SK-N-SH (cell line): Measurements from ENCODE around the gene PHF23. TPM values are rescaled to one million over a fixed set of nuclear protein-coding genes. Genes with fewer than 3 reads are reported as not detected.

ENCODE experiments used
- CTCF ChIA-PET: fragments of 300-600, 350-600 bp; formaldehyde crosslinking; extraction: SDS; loops from one replicate; lab custom pipeline; 2021; lab: Yijun Ruan, JAX
- POLR2A ChIA-PET: fragments of 350-600 bp; sonication (Branson Sonifier 250); formaldehyde crosslinking; extraction: SDS; loops from one replicate; lab custom pipeline; 2020; ENCODE audit warnings: antibody characterized with exemption, inconsistent platforms; lab: Yijun Ruan, JAX
- DNase-seq: peaks from one replicate; pipeline ENCODE4 v3.0.0; 2012
- H2AFZ ChIP-seq: fragments of 200-600 bp; sonication (generic); 2 replicates; pipeline ENCODE4 v1.8.1; 2016; ENCODE audit warnings: antibody characterized with exemption, mild to moderate bottlenecking, low read depth
- H3F3A ChIP-seq: fragments of 200-600 bp; sonication (generic); replicated peaks from 2 replicates; pipeline ENCODE3; 2016; ENCODE audit warnings: antibody characterized with exemption, mild to moderate bottlenecking; ENCODE audit not compliant: insufficient read depth
- H3K27ac ChIP-seq, 2 experiments: fragments of 200-500 bp in 1 of 2; fragments of 200-600 bp in 1 of 2; sonication (Bioruptor generic) in 1 of 2; sonication (generic), shearing (Covaris generic) in 1 of 2; 2 replicates each; pipeline versions ENCODE4 v1.5.1 to v1.6.1; 2014 to 2016; ENCODE audit warnings: low read depth in 2 of 2, inconsistent platforms in 1 of 2, low read length in 1 of 2, mild to moderate bottlenecking in 1 of 2, mixed read lengths in 1 of 2
- H3K27me3 ChIP-seq: fragments of 200-600 bp; sonication (generic), shearing (Covaris generic); 2 replicates; pipeline ENCODE4 v1.6.1; 2016; ENCODE audit warnings: mixed run types; ENCODE audit not compliant: insufficient read depth
- H3K36me3 ChIP-seq, 2 experiments: fragments of 200-500 bp in 1 of 2; fragments of 200-600 bp in 1 of 2; sonication (Bioruptor generic) in 1 of 2; sonication (generic) in 1 of 2; replicated peaks in 1 of 2; 2 replicates each; pipeline versions ENCODE3 to v1.5.1; 2014 to 2016; ENCODE audit warnings: low read length in 1 of 2, mild to moderate bottlenecking in 1 of 2; ENCODE audit not compliant: insufficient read depth in 2 of 2, control insufficient read depth in 1 of 2
- H3K4me1 ChIP-seq, 2 experiments: fragments of 200-500 bp in 1 of 2; fragments of 200-600 bp in 1 of 2; sonication (Bioruptor generic) in 1 of 2; sonication (generic), shearing (Covaris generic) in 1 of 2; 2 replicates each; pipeline versions ENCODE4 v1.5.1 to v1.6.1; 2014 to 2016; ENCODE audit warnings: low read depth in 1 of 2, low read length in 1 of 2, mixed run types in 1 of 2; ENCODE audit not compliant: insufficient read depth in 2 of 2, control insufficient read depth in 1 of 2
- H3K4me2 ChIP-seq: fragments of 200-600 bp; sonication (generic), shearing (Covaris generic); 2 replicates; pipeline ENCODE4 v1.6.1; 2017; ENCODE audit warnings: mixed run types
- H3K4me3 ChIP-seq, 2 experiments: fragments of 200-500 bp in 1 of 2; fragments of 200-600 bp in 1 of 2; sonication (Bioruptor generic) in 1 of 2; sonication (generic), shearing (Covaris generic) in 1 of 2; 2 replicates each; pipeline versions ENCODE4 v1.5.1 to v1.8.1; 2014 to 2016; ENCODE audit warnings: low read depth in 2 of 2, inconsistent platforms in 1 of 2, low read length in 1 of 2, mild to moderate bottlenecking in 1 of 2, mixed read lengths in 1 of 2, moderate library complexity in 1 of 2
- H3K79me2 ChIP-seq: fragments of 200-600 bp; sonication (generic); 2 replicates; pipeline ENCODE4 v1.8.1; 2017; ENCODE audit warnings: mild to moderate bottlenecking; ENCODE audit not compliant: insufficient read depth
- H3K9ac ChIP-seq: fragments of 200-600 bp; sonication (generic); 2 replicates; pipeline ENCODE4 v1.6.1; 2017; ENCODE audit warnings: mixed run types
- H3K9me2 ChIP-seq: fragments of 200-600 bp; sonication (generic); 2 replicates; pipeline ENCODE4 v1.6.1; 2017; ENCODE audit warnings: mixed run types
- H3K9me3 ChIP-seq: fragments of 200-600 bp; sonication (generic); 2 replicates; pipeline ENCODE4 v1.6.1; 2017; ENCODE audit warnings: mixed run types, mild to moderate bottlenecking, moderate library complexity
- H4K20me1 ChIP-seq: fragments of 200-600 bp; sonication (generic); 2 replicates; pipeline ENCODE4 v1.6.1; 2017; ENCODE audit warnings: mild to moderate bottlenecking, mixed run types; ENCODE audit not compliant: insufficient read depth
- ELF1 ChIP-seq: IDR thresholded peaks from 2 replicates; pipeline ENCODE4 v1.4.0; 2012
- EZH2phosphoT487 ChIP-seq: fragments of 200-600 bp; sonication (generic); IDR thresholded peaks from 2 replicates; pipeline ENCODE4 v1.6.1; 2017; ENCODE audit warnings: low read depth, mixed run types, mild to moderate bottlenecking, antibody characterized with exemption, moderate library complexity, borderline replicate concordance
- FOSL2 ChIP-seq: IDR thresholded peaks from 2 replicates; pipeline ENCODE4 v1.4.0; 2012; ENCODE audit warnings: low read depth, mild to moderate bottlenecking, moderate library complexity, borderline replicate concordance
- GABPA ChIP-seq: IDR thresholded peaks from 2 replicates; pipeline ENCODE4 v1.4.0; 2012; ENCODE audit warnings: low read depth, mild to moderate bottlenecking
- IRF3 ChIP-seq: fragments of 150-350 bp; IDR thresholded peaks from 2 replicates; pipeline ENCODE4 v1.6.1; 2016; ENCODE audit warnings: mild to moderate bottlenecking, low read depth, low read length
- JUND ChIP-seq: IDR thresholded peaks from 2 replicates; pipeline ENCODE4 v1.4.0; 2012
- MEF2A ChIP-seq: IDR thresholded peaks from 2 replicates; pipeline ENCODE4 v1.4.0; 2012; ENCODE audit warnings: low read depth, borderline replicate concordance
- MXI1 ChIP-seq: IDR thresholded peaks from 2 replicates; pipeline ENCODE4 v1.6.1; 2012; ENCODE audit warnings: mild to moderate bottlenecking, low read depth, low read length, improper control_type of control experiment
- NFIC ChIP-seq: IDR thresholded peaks from 2 replicates; pipeline ENCODE4 v1.4.0; 2012; ENCODE audit warnings: borderline replicate concordance
- POLR2AphosphoS5 ChIP-seq: IDR thresholded peaks from 2 replicates; pipeline ENCODE4 v1.6.1; 2012; ENCODE audit warnings: low read depth, low read length
- RCOR1 ChIP-seq: fragments of 150-350 bp; IDR thresholded peaks from 2 replicates; pipeline ENCODE4 v1.6.1; 2017; ENCODE audit warnings: antibody characterized with exemption, low read length
- RXRA ChIP-seq: IDR thresholded peaks from 2 replicates; pipeline ENCODE4 v1.4.0; 2012; ENCODE audit warnings: low read depth, mild to moderate bottlenecking, borderline replicate concordance
- SIN3A ChIP-seq: IDR thresholded peaks from 2 replicates; pipeline ENCODE4 v1.6.1; 2012; ENCODE audit warnings: low read depth, mild to moderate bottlenecking, low read length, moderate library complexity, borderline replicate concordance
- TAF1 ChIP-seq: IDR thresholded peaks from 2 replicates; pipeline ENCODE4 v1.6.1; 2012; ENCODE audit warnings: low read depth, mild to moderate bottlenecking, low read length, moderate library complexity, borderline replicate concordance
- TCF12 ChIP-seq: IDR thresholded peaks from 2 replicates; pipeline ENCODE4 v1.4.0; 2012
- TEAD4 ChIP-seq: IDR thresholded peaks from 2 replicates; pipeline ENCODE4 v1.4.0; 2012; ENCODE audit warnings: mild to moderate bottlenecking, borderline replicate concordance; ENCODE audit not compliant: insufficient read depth
- USF2 ChIP-seq: fragments of 150-350 bp; IDR thresholded peaks from 2 replicates; pipeline ENCODE4 v1.6.1; 2017; ENCODE audit warnings: antibody characterized with exemption, low read length, low read depth, borderline replicate concordance
- YY1 ChIP-seq: IDR thresholded peaks from 2 replicates; pipeline ENCODE4 v1.4.0; 2012; ENCODE audit warnings: low read depth, mild to moderate bottlenecking
- WGBS: methylation state at CpG from one replicate; pipeline ENCODE4 v1.1.6; 2017; ENCODE audit warnings: low lambda C conversion rate; 5-methylcytosine and 5-hydroxymethylcytosine counted together
- polyA plus RNA-seq, 3 experiments: library from polyadenylated mRNA; depleted of rRNA; stranded (reverse); fragments of >200 nt; gene quantifications; 2 replicates each; pipeline ENCODE4 v1.2.3, GENCODE V29; 2012
- TF ChIP-seq, protein P1 (sequence below): fragments of 200-600 bp; sonication (generic); IDR thresholded peaks from 2 replicates; pipeline ENCODE4 v1.6.1; 2017; ENCODE audit warnings: antibody characterized with exemption, mild to moderate bottlenecking, moderate library complexity
- TF ChIP-seq, protein P2 (sequence below): IDR thresholded peaks from 2 replicates; pipeline ENCODE4 v1.6.1; 2012; ENCODE audit warnings: mild to moderate bottlenecking, low read depth, low read length, moderate library complexity
- TF ChIP-seq, protein P3 (sequence below): IDR thresholded peaks from 2 replicates; pipeline ENCODE4; 2012

PHF23 gene
- polyA plus RNA-seq, 1 of the 3 experiments (the other 2 are of a cell fraction): 53.3 TPM

DNA sequence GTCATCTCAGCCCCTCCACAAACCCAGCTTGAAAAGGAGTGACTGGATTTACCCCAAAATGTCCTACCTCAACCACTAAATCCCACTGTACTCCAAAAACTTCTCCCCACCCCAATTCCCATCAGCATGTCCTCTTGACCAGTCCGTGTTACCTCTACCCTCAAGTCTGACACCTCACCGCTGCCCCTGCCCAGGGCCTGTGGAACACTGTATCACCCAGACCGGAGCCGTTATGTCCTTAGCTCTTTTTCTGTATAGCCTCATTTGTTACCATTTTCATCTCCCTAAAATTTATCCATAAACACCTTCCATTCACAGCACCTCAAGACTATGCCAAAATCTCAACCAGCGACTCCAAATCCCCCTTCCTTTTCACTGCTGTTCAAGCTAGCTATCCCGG lies 2.4 kb downstream of the PHF23 start (continued):
- TF ChIP-seq NFIC: no peak
- no peak for TF ChIP-seq MEF2A
- no peak for TF ChIP-seq TEAD4
- TF ChIP-seq, all 33 proteins: peak for 0

DNA sequence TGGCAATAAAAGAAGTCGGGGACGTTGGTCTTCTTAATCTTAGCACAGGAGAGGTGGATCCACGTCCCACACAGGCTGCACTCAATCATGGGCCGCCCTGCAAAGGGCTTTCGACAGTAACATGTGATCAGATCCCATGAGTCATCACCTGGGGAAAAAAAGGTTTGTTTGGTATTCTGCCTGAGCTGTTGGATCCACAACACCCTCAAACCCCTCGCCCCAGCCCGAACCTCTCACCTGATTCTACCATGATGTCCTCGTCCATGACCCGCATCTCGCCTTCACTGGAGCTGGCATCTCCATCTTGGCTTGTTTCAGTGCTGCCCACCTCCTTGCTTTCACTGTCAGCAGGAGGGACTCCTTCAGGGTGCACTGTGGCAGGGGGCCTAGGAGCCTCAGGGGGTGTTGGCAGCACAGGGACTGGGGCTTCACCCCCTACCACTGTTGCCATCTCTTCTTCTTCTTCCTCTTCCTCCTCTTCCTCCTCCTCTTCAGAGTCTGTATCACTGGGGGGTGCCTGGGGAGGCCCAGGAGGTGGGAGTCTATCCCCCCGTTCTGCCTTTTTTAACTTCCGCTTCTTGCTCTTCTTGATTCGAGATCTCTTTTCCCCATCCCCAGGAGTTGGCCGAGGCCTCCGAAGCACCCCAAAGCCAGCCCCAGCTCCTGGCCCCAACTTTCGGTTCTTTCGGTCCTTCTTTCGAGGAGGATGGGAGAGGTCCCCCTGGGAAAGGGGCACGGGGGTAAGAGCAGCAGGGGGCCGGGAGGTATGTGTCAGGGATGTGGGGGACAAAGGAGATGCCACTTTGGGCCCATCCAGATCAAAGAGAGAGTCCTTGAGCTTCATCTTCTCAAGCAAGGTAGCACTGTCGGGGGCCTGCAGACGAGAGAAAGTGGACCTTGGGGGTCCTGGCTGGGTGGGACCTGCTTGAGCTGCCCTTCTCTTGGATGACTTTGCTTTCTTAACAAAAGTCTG lies 3.3 kb downstream of the PHF23 start:
- ChIA-PET POLR2A (no interaction called here), CTCF (interaction anchor here (1.2 to 5.3 kb wide), 7 partner anchors 16 to 190 kb away, joined by 3 to 37 read pairs (median 4); partner anchors contain the start of genes ACADVL, CTDNEP1, DLG4 and NEURL4)
- Histone ChIP-seq H3K27me3 (no peaks in the 10 kb centered on the region), H4K20me1 (peaks cover 22% of the 10 kb centered on the region), H3K4me3 (no peak overlapping the region; a peak in 1 of 4 replicates), H3K36me3 (peaks cover 35 to 37% of the 10 kb centered on the region in 2 experiments), H3K4me1 (peaks cover 40 to 44% of the 10 kb centered on the region in 2 experiments), H3F3A (peaks cover 46% of the 10 kb centered on the region), H3K27ac (peak overlapping the region; percentile 82 to 94; a peak in 3 of 4 replicates), H3K9me2 (no peaks in the 10 kb centered on the region), H3K79me2 (peaks cover 89% of the 10 kb centered on the region), H3K9ac (no peak overlapping the region), H2AFZ (no peak overlapping the region), H3K4me2 (peak overlapping the region; percentile 81; the same call in 1 of the 2 replicates), H3K9me3 (no peaks in the 10 kb centered on the region)
- 84% methylated on average over 20 of the region's 22 CpGs for WGBS
- DNase-seq: no peak
- no peak for TF ChIP-seq EZH2phosphoT487
- no peak for TF ChIP-seq USF2
- no peak for TF ChIP-seq SIN3A
- TF ChIP-seq POLR2AphosphoS5: no peak
- TF ChIP-seq, protein P1, sequence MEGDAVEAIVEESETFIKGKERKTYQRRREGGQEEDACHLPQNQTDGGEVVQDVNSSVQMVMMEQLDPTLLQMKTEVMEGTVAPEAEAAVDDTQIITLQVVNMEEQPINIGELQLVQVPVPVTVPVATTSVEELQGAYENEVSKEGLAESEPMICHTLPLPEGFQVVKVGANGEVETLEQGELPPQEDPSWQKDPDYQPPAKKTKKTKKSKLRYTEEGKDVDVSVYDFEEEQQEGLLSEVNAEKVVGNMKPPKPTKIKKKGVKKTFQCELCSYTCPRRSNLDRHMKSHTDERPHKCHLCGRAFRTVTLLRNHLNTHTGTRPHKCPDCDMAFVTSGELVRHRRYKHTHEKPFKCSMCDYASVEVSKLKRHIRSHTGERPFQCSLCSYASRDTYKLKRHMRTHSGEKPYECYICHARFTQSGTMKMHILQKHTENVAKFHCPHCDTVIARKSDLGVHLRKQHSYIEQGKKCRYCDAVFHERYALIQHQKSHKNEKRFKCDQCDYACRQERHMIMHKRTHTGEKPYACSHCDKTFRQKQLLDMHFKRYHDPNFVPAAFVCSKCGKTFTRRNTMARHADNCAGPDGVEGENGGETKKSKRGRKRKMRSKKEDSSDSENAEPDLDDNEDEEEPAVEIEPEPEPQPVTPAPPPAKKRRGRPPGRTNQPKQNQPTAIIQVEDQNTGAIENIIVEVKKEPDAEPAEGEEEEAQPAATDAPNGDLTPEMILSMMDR: no peak
- no peak for TF ChIP-seq YY1
- TF ChIP-seq, protein P2, sequence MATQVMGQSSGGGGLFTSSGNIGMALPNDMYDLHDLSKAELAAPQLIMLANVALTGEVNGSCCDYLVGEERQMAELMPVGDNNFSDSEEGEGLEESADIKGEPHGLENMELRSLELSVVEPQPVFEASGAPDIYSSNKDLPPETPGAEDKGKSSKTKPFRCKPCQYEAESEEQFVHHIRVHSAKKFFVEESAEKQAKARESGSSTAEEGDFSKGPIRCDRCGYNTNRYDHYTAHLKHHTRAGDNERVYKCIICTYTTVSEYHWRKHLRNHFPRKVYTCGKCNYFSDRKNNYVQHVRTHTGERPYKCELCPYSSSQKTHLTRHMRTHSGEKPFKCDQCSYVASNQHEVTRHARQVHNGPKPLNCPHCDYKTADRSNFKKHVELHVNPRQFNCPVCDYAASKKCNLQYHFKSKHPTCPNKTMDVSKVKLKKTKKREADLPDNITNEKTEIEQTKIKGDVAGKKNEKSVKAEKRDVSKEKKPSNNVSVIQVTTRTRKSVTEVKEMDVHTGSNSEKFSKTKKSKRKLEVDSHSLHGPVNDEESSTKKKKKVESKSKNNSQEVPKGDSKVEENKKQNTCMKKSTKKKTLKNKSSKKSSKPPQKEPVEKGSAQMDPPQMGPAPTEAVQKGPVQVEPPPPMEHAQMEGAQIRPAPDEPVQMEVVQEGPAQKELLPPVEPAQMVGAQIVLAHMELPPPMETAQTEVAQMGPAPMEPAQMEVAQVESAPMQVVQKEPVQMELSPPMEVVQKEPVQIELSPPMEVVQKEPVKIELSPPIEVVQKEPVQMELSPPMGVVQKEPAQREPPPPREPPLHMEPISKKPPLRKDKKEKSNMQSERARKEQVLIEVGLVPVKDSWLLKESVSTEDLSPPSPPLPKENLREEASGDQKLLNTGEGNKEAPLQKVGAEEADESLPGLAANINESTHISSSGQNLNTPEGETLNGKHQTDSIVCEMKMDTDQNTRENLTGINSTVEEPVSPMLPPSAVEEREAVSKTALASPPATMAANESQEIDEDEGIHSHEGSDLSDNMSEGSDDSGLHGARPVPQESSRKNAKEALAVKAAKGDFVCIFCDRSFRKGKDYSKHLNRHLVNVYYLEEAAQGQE: no peak
- TF ChIP-seq GABPA: no peak
- TF ChIP-seq ELF1: no peak
- no peak for TF ChIP-seq MXI1
- no peak for TF ChIP-seq TEAD4
- TF ChIP-seq, protein P3, sequence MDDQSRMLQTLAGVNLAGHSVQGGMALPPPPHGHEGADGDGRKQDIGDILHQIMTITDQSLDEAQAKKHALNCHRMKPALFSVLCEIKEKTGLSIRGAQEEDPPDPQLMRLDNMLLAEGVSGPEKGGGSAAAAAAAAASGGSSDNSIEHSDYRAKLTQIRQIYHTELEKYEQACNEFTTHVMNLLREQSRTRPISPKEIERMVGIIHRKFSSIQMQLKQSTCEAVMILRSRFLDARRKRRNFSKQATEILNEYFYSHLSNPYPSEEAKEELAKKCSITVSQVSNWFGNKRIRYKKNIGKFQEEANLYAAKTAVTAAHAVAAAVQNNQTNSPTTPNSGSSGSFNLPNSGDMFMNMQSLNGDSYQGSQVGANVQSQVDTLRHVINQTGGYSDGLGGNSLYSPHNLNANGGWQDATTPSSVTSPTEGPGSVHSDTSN: peak; percentile 51; the same call in 1 of the 2 replicates
- no peak for TF ChIP-seq RXRA
- TF ChIP-seq TCF12: 0 out of 2 replicates have a peak, but pooled peaks have one; percentile 29
- TF ChIP-seq RCOR1: no peak
- no peak for TF ChIP-seq IRF3
- peak; percentile 22; the same call in 1 of the 2 replicates for TF ChIP-seq JUND
- TF ChIP-seq TAF1: no peak
- TF ChIP-seq FOSL2: peak; percentile 21; the same call in 1 of the 2 replicates
- TF ChIP-seq MEF2A: no peak
